NT2/D1 (cell line): ENCODE results near the gene AVEN.

Experiments
- DNase-seq: peaks from one replicate; pipeline ENCODE4 v3.0.0-alpha.2; 2011; ENCODE audit warnings: low read depth, low spot score
- H3K27me3 ChIP-seq: 2 replicates; pipeline ENCODE4 v1.6.0; 2011; ENCODE audit warnings: mild to moderate bottlenecking; ENCODE audit not compliant: insufficient read length, insufficient read depth
- H3K36me3 ChIP-seq: 2 replicates; pipeline ENCODE4 v1.6.1; 2011; ENCODE audit warnings: mild to moderate bottlenecking, low read length, mixed read lengths; ENCODE audit not compliant: insufficient read depth, insufficient read length
- H3K4me1 ChIP-seq: 2 replicates; pipeline ENCODE4 v1.5.1; 2011; ENCODE audit not compliant: insufficient read depth, insufficient read length
- H3K4me3 ChIP-seq: 2 replicates; pipeline ENCODE4 v1.5.1; 2011; ENCODE audit warnings: low read depth; ENCODE audit not compliant: insufficient read length
- H3K9ac ChIP-seq: 2 replicates; pipeline ENCODE4 v1.6.0; 2011; ENCODE audit warnings: low read depth; ENCODE audit not compliant: insufficient read length
- H3K9me3 ChIP-seq: 2 replicates; pipeline ENCODE4 v1.5.1; 2011; ENCODE audit warnings: mild to moderate bottlenecking, low read length; ENCODE audit not compliant: insufficient read depth
- SUZ12 ChIP-seq: IDR thresholded peaks from 2 replicates; pipeline ENCODE4 v1.6.1; 2011; ENCODE audit not compliant: insufficient read length, insufficient read depth; ENCODE audit errors: extremely low read depth
- YY1 ChIP-seq: IDR thresholded peaks from 2 replicates; pipeline ENCODE4 v1.6.1; 2011; ENCODE audit not compliant: insufficient read length, insufficient read depth
- ZNF274 ChIP-seq: IDR thresholded peaks from 2 replicates; pipeline ENCODE4 v1.6.1; 2011; ENCODE audit warnings: mild to moderate bottlenecking, low read depth, low read length

The AVEN gene

GRCh38 chr15:34049112-34049511 lies 10.1 kb upstream of the AVEN start:
- no peak for TF ChIP-seq ZNF274
- no peak for TF ChIP-seq SUZ12
- no peak for TF ChIP-seq YY1
- Histone ChIP-seq H3K4me1 (peaks cover 3% of the 10 kb centered on the region), H3K36me3 (no peaks in the 10 kb centered on the region), H3K9ac (no peak overlapping the region), H3K4me3 (no peak overlapping the region), H3K9me3 (0 out of 2 replicates have a peak, but pooled peaks cover 11% of the 10 kb centered on the region), H3K27me3 (no peaks in the 10 kb centered on the region)
- no peak for DNase-seq

- H3K4me3 ChIP-seq = no peak overlapping the region
- H3K9ac ChIP-seq = no peak overlapping the region
- TF ChIP-seq YY1 = no peak
- no peak for TF ChIP-seq SUZ12
- TF ChIP-seq ZNF274 = no peak
- no peak for DNase-seq
- H3K9me3 ChIP-seq = 0 out of 2 replicates have a peak, but pooled peaks cover 11% of the 10 kb centered on the region
- no peaks in the 10 kb centered on the region for H3K36me3 ChIP-seq
- H3K4me1 ChIP-seq = peaks cover 3% of the 10 kb centered on the region
- H3K27me3 ChIP-seq = no peaks in the 10 kb centered on the region
Measured at GRCh38 chr15:34047893-34048775, 9.1 kb upstream of the AVEN start.

GRCh38 chr15:34046471-34047145 lies 7.6 kb upstream of the AVEN start:
- no peak overlapping the region for H3K4me3 ChIP-seq
- H3K9me3 ChIP-seq = 0 out of 2 replicates have a peak, but pooled peaks cover 11% of the 10 kb centered on the region
- H3K27me3 ChIP-seq = no peaks in the 10 kb centered on the region
- DNase-seq = no peak
- peaks cover 3% of the 10 kb centered on the region for H3K4me1 ChIP-seq
- H3K36me3 ChIP-seq = no peaks in the 10 kb centered on the region
- no peak for TF ChIP-seq SUZ12
- TF ChIP-seq ZNF274 = no peak
- no peak overlapping the region for H3K9ac ChIP-seq

DNA sequence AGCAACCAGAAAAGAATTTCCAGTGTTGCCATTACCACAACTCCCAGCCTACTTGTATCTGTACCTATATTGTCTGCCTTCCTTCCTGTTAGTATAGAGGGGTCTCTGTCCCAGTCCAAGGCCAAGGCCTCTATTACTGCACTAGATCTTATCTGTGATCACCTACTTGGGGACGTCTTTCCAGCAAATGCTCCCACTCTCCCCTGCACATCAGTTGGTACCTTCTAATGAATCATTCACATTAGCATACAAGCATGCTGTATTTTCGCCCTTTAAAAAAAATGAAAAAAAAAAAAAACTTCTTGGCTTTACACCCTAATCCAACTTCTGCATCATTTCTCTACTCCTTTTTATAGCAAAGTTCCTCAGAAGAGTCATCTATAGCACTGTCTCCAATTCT lies 4.8 kb upstream of the AVEN start:
- Histone ChIP-seq H3K9ac (no peak overlapping the region), H3K27me3 (no peaks in the 10 kb centered on the region), H3K9me3 (no peaks in the 10 kb centered on the region), H3K4me1 (peaks cover 3% of the 10 kb centered on the region), H3K4me3 (no peak overlapping the region), H3K36me3 (no peaks in the 10 kb centered on the region)
- TF ChIP-seq ZNF274 (no peak), YY1 (no peak), SUZ12 (no peak)
- no peak for DNase-seq

DNA sequence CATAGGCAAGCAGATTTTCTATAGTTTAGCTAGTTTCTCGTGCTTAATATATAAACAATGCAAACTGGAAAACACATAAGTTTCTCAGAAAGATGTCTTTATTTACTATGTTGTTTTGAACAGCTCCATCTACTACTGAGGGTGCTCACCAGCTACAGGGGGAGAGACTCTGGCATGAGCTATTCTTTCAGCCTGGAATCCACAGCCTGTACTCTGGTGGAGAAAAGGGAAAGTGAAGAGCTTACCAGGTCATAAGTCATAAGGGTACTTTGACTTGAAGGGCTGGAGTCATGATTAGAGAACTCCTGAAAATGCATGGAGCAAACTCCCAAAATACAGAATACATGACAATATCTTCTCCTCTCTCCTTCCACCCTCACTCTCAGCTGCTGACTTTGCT lies 4.4 kb upstream of the AVEN start:
- no peaks in the 10 kb centered on the region for H3K27me3 ChIP-seq
- no peak overlapping the region for H3K9ac ChIP-seq
- DNase-seq = no peak
- TF ChIP-seq SUZ12 (no peak), ZNF274 (no peak), YY1 (no peak)
- H3K4me3 ChIP-seq = no peak overlapping the region
- H3K4me1 ChIP-seq = no peaks in the 10 kb centered on the region
- H3K36me3 ChIP-seq = no peaks in the 10 kb centered on the region
- H3K9me3 ChIP-seq = no peaks in the 10 kb centered on the region

DNA sequence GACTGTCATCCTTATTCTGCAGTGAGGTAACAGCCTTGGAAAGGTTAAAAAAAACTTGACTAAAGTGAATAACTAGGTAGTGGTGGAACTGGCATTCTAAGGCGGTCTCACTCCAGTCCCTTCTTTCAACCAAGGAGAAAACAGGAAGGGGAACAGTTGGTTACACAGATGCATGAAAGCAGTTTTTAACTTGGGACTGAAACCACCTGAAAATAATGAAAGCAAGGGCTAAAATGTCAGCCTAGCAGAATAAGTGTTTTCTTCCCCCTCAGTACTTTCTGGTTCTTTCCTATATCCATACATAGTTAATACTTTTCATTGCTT lies 748 bp upstream of the AVEN start:
- Histone ChIP-seq H3K36me3 (no peaks in the 10 kb centered on the region), H3K4me3 (peak overlapping the region; percentile 71), H3K4me1 (no peaks in the 10 kb centered on the region), H3K9me3 (no peaks in the 10 kb centered on the region), H3K27me3 (no peaks in the 10 kb centered on the region), H3K9ac (no peak overlapping the region)
- TF ChIP-seq ZNF274 (no peak), YY1 (no peak), SUZ12 (no peak)
- DNase-seq = no peak

DNA sequence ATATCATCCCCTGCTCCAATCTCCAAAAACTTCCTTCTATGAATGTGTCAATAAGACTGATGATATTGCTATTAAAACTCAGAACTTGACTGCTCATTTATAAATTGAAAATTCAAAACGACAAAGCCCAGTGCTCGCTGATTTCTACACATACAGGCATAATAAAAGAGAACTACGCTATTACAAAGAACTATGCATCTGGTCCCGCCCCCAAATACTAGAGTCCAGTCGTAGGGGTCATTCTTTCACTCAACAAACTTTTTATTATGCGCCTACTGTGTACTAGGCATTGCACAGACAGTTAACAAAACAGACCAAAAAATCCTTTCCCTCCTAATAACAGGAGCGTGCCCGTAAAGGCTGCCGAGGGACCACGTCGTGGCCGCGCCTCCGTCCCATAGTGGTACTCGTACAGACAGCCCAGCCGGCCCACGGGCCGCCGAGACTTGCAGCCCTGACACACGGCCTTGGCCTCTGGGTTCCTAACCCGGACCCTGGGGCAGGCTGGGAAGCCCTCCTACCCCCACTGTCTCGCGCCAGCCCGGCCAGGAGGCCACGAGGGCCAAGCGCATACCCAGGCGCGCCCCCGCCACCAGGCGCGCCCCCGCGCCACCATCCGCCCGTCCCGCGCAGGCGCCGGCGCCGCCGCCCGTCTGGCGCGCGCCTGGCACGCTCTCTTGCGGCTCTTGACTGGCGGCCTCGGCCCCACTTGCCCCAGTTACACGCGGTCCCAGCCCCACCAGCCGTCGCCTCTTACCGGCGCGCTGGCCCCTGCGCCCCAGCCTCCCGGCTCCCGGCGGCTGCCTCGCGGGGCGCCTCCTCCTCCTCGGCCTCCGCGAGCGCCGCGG lies 757 bp downstream of the AVEN start:
- H3K4me1 ChIP-seq = no peaks in the 10 kb centered on the region
- H3K4me3 ChIP-seq = peak overlapping the region; percentile 71
- peak overlapping the region; percentile 90 for H3K9ac ChIP-seq
- no peaks in the 10 kb centered on the region for H3K27me3 ChIP-seq
- no peaks in the 10 kb centered on the region for H3K9me3 ChIP-seq
- no peaks in the 10 kb centered on the region for H3K36me3 ChIP-seq
- DNase-seq = peak; percentile 25
- no peak for TF ChIP-seq SUZ12
- no peak for TF ChIP-seq ZNF274
- TF ChIP-seq YY1 = no peak
